ENCODE data around the gene CLPTM1L.

CLPTM1L gene

GRCh38 chr5:1317921-1318565, 26.9 kb downstream of the CLPTM1L start:
- Histone ChIP-seq H2BK120ac (ENCODE audit: low read depth, low read length) (no peak overlapping the region), H2AFZ (ENCODE audit: low read depth, low read length) (no peak overlapping the region), H3K23ac (ENCODE audit: low read length in 2 of 2) (no peak overlapping the region), H3K4me3 (ENCODE audit: insufficient read depth in 1 of 2, low read depth in 1 of 2, low read length in 2 of 2) (no peak overlapping the region), H3K18ac (ENCODE audit: low read depth in 1 of 2, low read length in 2 of 2) (no peak overlapping the region), H3K4ac (ENCODE audit: low read depth in 1 of 2, low read length in 2 of 2) (no peak overlapping the region), H3K27me3 (ENCODE audit: control insufficient read depth in 1 of 2, insufficient read depth in 1 of 2, low read length in 2 of 2) (peaks cover 0 to 15% of the 10 kb centered on the region in 2 experiments), H2BK5ac (ENCODE audit: low read depth, low read length, poor library complexity, severe bottlenecking) (no peak overlapping the region), H2AK5ac (ENCODE audit: low read length, severe bottlenecking) (no peak overlapping the region), H3K27ac (ENCODE audit: low read length, poor library complexity, severe bottlenecking) (no peak overlapping the region), H2BK15ac (ENCODE audit: low read depth, poor library complexity, severe bottlenecking) (no peak overlapping the region), H3K4me2 (ENCODE audit: low read length, poor library complexity, severe bottlenecking) (no peak overlapping the region), H3K14ac (ENCODE audit: low read length in 2 of 2) (no peak overlapping the region), H3K79me1 (replicated peaks; ENCODE audit: low read length, poor library complexity, severe bottlenecking) (peaks cover 13% of the 10 kb centered on the region), H4K8ac (ENCODE audit: low read length) (no peak overlapping the region), H4K91ac (ENCODE audit: low read length) (no peak overlapping the region), H3K36me3 (ENCODE audit: control insufficient read depth in 1 of 2, insufficient read depth in 2 of 2, low read depth in 1 of 2, low read length in 2 of 2) (peaks cover 54 to 57% of the 10 kb centered on the region in 2 experiments), H3K4me1 (ENCODE audit: control insufficient read depth, insufficient read depth, low read depth, low read length) (peaks cover 10% of the 10 kb centered on the region), H3K9ac (ENCODE audit: low read length) (no peak overlapping the region), H3K9me3 (ENCODE audit: control insufficient read depth, low read length) (no peaks in the 10 kb centered on the region), H2BK12ac (ENCODE audit: low read length in 2 of 2) (no peak overlapping the region)
- no peak for DNase-seq
- WGBS, result 94% methylated on average over 26 of the region's 26 CpGs

GRCh38 chr5:1316588-1317340, 28.1 kb downstream of the CLPTM1L start:
- no peaks in the 10 kb centered on the region for H3K9me3 ChIP-seq (ENCODE audit: control insufficient read depth, low read length)
- H4K8ac ChIP-seq (ENCODE audit: low read length), result no peak overlapping the region
- H2BK12ac ChIP-seq (ENCODE audit: low read length in 2 of 2), result no peak overlapping the region
- no peak overlapping the region for H2BK15ac ChIP-seq (ENCODE audit: low read depth, poor library complexity, severe bottlenecking)
- no peak overlapping the region for H2AFZ ChIP-seq (ENCODE audit: low read depth, low read length)
- H3K79me1 ChIP-seq (replicated peaks; ENCODE audit: low read length, poor library complexity, severe bottlenecking), result peaks cover 10% of the 10 kb centered on the region
- H3K18ac ChIP-seq (ENCODE audit: low read depth in 1 of 2, low read length in 2 of 2), result no peak overlapping the region
- H2AK5ac ChIP-seq (ENCODE audit: low read length, severe bottlenecking), result no peak overlapping the region
- H4K91ac ChIP-seq (ENCODE audit: low read length), result no peak overlapping the region
- peaks cover 10% of the 10 kb centered on the region for H3K4me1 ChIP-seq (ENCODE audit: control insufficient read depth, insufficient read depth, low read depth, low read length)
- no peak overlapping the region for H3K27ac ChIP-seq (ENCODE audit: low read length, poor library complexity, severe bottlenecking)
- no peak overlapping the region for H2BK5ac ChIP-seq (ENCODE audit: low read depth, low read length, poor library complexity, severe bottlenecking)
- no peak overlapping the region for H3K23ac ChIP-seq (ENCODE audit: low read length in 2 of 2)
- H3K9ac ChIP-seq (ENCODE audit: low read length), result no peak overlapping the region
- peaks cover 44% of the 10 kb centered on the region in 2 experiments for H3K36me3 ChIP-seq (ENCODE audit: control insufficient read depth in 1 of 2, insufficient read depth in 2 of 2, low read depth in 1 of 2, low read length in 2 of 2)
- peak overlapping the region in 1 of 2 experiments; percentile 15 for H3K4me3 ChIP-seq (ENCODE audit: insufficient read depth in 1 of 2, low read depth in 1 of 2, low read length in 2 of 2)
- H3K27me3 ChIP-seq (ENCODE audit: control insufficient read depth in 1 of 2, insufficient read depth in 1 of 2, low read length in 2 of 2), result peaks cover 0 to 26% of the 10 kb centered on the region in 2 experiments
- no peak overlapping the region for H3K14ac ChIP-seq (ENCODE audit: low read length in 2 of 2)
- no peak overlapping the region for H3K4ac ChIP-seq (ENCODE audit: low read depth in 1 of 2, low read length in 2 of 2)
- no peak for DNase-seq
- 86% methylated on average over 17 of the region's 17 CpGs for WGBS
- no peak overlapping the region for H2BK120ac ChIP-seq (ENCODE audit: low read depth, low read length)
- H3K4me2 ChIP-seq (ENCODE audit: low read length, poor library complexity, severe bottlenecking), result no peak overlapping the region

GRCh38 chr5:1315709-1316587, 29.0 kb downstream of the CLPTM1L start:
- no peak overlapping the region for H2BK120ac ChIP-seq (ENCODE audit: low read depth, low read length)
- H3K4ac ChIP-seq (ENCODE audit: low read depth in 1 of 2, low read length in 2 of 2), result no peak overlapping the region
- no peak overlapping the region for H4K91ac ChIP-seq (ENCODE audit: low read length)
- H2AFZ ChIP-seq (ENCODE audit: low read depth, low read length), result no peak overlapping the region
- H2BK5ac ChIP-seq (ENCODE audit: low read depth, low read length, poor library complexity, severe bottlenecking), result no peak overlapping the region
- no peak overlapping the region for H2BK12ac ChIP-seq (ENCODE audit: low read length in 2 of 2)
- H3K36me3 ChIP-seq (ENCODE audit: control insufficient read depth in 1 of 2, insufficient read depth in 2 of 2, low read depth in 1 of 2, low read length in 2 of 2), result peaks cover 36% of the 10 kb centered on the region in 2 experiments
- H3K4me2 ChIP-seq (ENCODE audit: low read length, poor library complexity, severe bottlenecking), result no peak overlapping the region
- peaks cover 0 to 31% of the 10 kb centered on the region in 2 experiments for H3K27me3 ChIP-seq (ENCODE audit: control insufficient read depth in 1 of 2, insufficient read depth in 1 of 2, low read length in 2 of 2)
- H3K4me1 ChIP-seq (ENCODE audit: control insufficient read depth, insufficient read depth, low read depth, low read length), result peaks cover 10% of the 10 kb centered on the region
- H2AK5ac ChIP-seq (ENCODE audit: low read length, severe bottlenecking), result no peak overlapping the region
- H3K23ac ChIP-seq (ENCODE audit: low read length in 2 of 2), result no peak overlapping the region
- H3K79me1 ChIP-seq (replicated peaks; ENCODE audit: low read length, poor library complexity, severe bottlenecking), result peaks cover 10% of the 10 kb centered on the region
- no peak for DNase-seq
- H3K4me3 ChIP-seq (ENCODE audit: insufficient read depth in 1 of 2, low read depth in 1 of 2, low read length in 2 of 2), result peak overlapping the region; percentile 15 to 57
- no peak overlapping the region for H2BK15ac ChIP-seq (ENCODE audit: low read depth, poor library complexity, severe bottlenecking)
- peak overlapping the region; percentile 19 for H3K9ac ChIP-seq (ENCODE audit: low read length)
- H4K8ac ChIP-seq (ENCODE audit: low read length), result no peak overlapping the region
- peaks cover 4% of the 10 kb centered on the region for H3K9me3 ChIP-seq (ENCODE audit: control insufficient read depth, low read length)
- H3K18ac ChIP-seq (ENCODE audit: low read depth in 1 of 2, low read length in 2 of 2), result no peak overlapping the region
- WGBS, result 70% methylated on average over 33 of the region's 33 CpGs
- no peak overlapping the region for H3K14ac ChIP-seq (ENCODE audit: low read length in 2 of 2)
- no peak overlapping the region for H3K27ac ChIP-seq (ENCODE audit: low read length, poor library complexity, severe bottlenecking)

All from mesenchymal stem cell (in vitro differentiated cells and primary cell).